Activated CD8-positive, alpha-beta memory T cell treated with anti-CD3 and anti-CD28 coated beads, Interleukin-2, amount 50 U/mL, for 24 hours (primary cell): Measurements from ENCODE around the gene ACBD6.
"Not testable (repeated sequence)": the region's sequence is repeated elsewhere in the genome, so short reads cannot be mapped to it uniquely, and the experiment has no call there.

Experiments used
- DNase-seq: peaks from one replicate; pipeline ENCODE4 v3.0.0-alpha.2; 2020; ENCODE audit errors: extremely low read depth

Gene ACBD6

GRCh38 chr1:180502361-180503279 lies at the start of gene ACBD6:
ACBD6 (minus strand) TSS chr1:180502577; CDS start chr1:180502266, 311 bp downstream.
- DNase-seq: peak; percentile 73

GRCh38 chr1:180551997-180552396 lies 49.6 kb upstream of the ACBD6 start:
- no peak for DNase-seq

- DNase-seq: no peak
Measured at GRCh38 chr1:180550241-180550640, 47.9 kb upstream of the ACBD6 start.

- DNase-seq: not testable (repeated sequence)
Measured at GRCh38 chr1:180549770-180550169, 47.4 kb upstream of the ACBD6 start.

GRCh38 chr1:180548686-180549317 lies 46.4 kb upstream of the ACBD6 start:
- no peak for DNase-seq

- DNase-seq: no peak
Measured at GRCh38 chr1:180545991-180546390, 43.6 kb upstream of the ACBD6 start.

GRCh38 chr1:180544050-180544449 lies 41.7 kb upstream of the ACBD6 start:
- no peak for DNase-seq

GRCh38 chr1:180542838-180543145 lies 40.4 kb upstream of the ACBD6 start:
- DNase-seq: no peak

GRCh38 chr1:180542113-180542837 lies 39.9 kb upstream of the ACBD6 start:
- DNase-seq: no peak

GRCh38 chr1:180540697-180541594 lies 38.6 kb upstream of the ACBD6 start:
- DNase-seq: no peak

GRCh38 chr1:180539136-180539535 lies 36.8 kb upstream of the ACBD6 start:
- no peak for DNase-seq

GRCh38 chr1:180536821-180537372 lies 34.5 kb upstream of the ACBD6 start:
- no peak for DNase-seq

GRCh38 chr1:180535418-180535999 lies 33.1 kb upstream of the ACBD6 start:
- no peak for DNase-seq

- DNase-seq: no peak
Measured at GRCh38 chr1:180534214-180534613, 31.8 kb upstream of the ACBD6 start.

- DNase-seq: peak; percentile 14
Measured at GRCh38 chr1:180533266-180533987, 31.1 kb upstream of the ACBD6 start.

- no peak for DNase-seq
Measured at GRCh38 chr1:180532854-180533253, 30.5 kb upstream of the ACBD6 start.

GRCh38 chr1:180530501-180530900 lies 28.1 kb upstream of the ACBD6 start:
- DNase-seq: no peak

- no peak for DNase-seq
Measured at GRCh38 chr1:180528868-180529470, 26.6 kb upstream of the ACBD6 start.

GRCh38 chr1:180527101-180527669 lies 24.8 kb upstream of the ACBD6 start:
- no peak for DNase-seq

GRCh38 chr1:180525715-180526039 lies 23.3 kb upstream of the ACBD6 start:
- no peak for DNase-seq
